ENCODE data around the gene VWA3B.
"Not testable (repeated sequence)": the region's sequence is repeated elsewhere in the genome, so short reads cannot be mapped to it uniquely, and the experiment has no call there.

The VWA3B gene

DNA sequence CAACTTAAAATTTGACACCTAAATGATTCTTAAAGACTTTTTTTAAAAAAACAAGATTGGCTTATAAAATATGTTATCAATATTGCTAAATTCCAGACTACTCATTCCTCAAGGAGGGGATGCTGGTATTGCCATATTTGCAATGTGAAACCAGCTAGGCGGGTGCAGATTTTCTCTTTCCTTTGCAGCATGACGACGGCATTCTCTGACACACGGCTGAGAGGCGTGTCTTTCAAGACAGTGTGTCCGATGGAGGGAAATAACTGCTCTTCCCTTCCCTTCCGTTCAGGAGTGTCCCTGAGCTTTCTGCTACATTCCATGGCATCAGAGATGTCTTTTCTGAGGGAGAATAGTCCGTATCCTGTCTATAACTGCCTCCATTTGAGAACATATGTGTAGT, 221.1 kb downstream of the VWA3B start:
- DNase-seq = no peak

DNA sequence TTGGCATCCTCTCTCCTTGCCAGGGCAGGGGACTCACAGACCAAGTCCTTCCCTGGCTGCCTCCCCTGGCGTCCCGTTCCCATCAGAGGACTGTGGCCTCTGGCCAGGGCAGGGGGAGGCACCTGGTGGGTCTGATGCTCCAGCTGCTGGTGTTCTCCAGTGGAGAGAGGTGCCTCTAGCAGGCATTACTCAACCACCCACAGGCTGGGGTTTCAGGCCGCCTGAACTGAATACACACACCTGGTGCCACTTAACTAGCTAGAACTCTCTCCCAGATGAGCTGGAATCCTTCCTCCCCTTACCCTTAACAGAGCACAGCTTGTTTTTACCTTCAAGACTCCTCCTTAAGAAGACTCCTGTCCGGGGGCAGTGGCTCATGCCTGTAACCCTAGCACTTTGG, 221.6 kb downstream of the VWA3B start:
- DNase-seq = no peak

DNA sequence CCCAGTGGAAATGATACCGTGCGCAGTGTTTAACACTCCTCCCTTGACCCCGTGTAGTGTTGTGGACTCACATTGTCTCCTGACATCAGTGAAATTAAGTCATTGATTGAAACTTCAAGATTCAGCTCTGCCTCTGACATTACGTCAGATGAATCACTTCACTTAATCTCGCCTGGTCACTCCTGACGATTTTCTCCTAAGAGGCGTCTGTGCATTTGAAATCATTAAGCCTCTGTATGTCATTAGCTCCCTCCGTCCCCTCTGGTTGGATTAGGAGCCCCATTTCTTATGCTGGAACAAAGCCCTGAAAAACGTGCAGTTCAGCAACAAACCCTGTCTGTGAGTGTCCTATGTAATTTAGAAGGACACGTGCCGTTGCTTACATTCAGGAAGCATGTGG, 222.6 kb downstream of the VWA3B start:
- DNase-seq = no peak

DNA sequence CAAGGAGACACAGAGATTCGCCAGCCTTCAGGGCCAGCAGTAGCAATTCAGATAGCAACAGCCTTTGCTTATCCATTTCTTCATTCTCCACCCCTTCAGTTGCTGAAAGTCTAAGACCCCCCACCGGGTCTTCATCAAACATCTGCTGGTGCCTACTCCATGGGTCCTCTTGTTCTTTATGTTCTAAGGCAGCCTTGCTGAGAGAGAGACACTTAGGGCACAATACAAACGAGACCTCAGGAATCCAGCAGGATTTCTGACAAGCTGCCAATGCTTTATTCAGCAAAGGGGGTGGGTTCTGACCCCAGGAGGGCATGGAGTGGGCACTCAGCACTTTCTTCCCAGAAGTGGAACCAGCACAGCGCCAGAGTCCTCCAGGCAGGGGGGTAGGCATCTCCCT, 223.0 kb downstream of the VWA3B start:
- DNase-seq = no peak

DNA sequence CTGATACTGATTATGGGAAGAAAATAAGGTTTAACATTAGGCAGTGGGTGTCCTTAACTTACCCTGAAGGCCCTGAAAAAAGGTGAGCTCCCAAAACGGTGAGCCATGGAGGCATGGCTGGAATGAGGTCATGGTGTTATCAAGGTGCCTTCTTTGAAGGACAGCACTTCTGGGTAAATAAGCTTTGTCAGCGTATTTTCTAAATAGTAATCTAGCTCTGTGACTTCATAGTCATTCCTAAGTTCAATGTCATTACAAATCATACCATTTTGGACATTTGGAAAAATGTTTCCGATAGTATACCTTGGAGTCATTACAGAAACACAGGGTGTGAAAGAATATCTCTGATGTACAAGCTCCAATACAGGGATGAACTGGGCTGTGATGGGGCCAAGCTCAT, 224.1 kb downstream of the VWA3B start:
- DNase-seq = no peak

DNA sequence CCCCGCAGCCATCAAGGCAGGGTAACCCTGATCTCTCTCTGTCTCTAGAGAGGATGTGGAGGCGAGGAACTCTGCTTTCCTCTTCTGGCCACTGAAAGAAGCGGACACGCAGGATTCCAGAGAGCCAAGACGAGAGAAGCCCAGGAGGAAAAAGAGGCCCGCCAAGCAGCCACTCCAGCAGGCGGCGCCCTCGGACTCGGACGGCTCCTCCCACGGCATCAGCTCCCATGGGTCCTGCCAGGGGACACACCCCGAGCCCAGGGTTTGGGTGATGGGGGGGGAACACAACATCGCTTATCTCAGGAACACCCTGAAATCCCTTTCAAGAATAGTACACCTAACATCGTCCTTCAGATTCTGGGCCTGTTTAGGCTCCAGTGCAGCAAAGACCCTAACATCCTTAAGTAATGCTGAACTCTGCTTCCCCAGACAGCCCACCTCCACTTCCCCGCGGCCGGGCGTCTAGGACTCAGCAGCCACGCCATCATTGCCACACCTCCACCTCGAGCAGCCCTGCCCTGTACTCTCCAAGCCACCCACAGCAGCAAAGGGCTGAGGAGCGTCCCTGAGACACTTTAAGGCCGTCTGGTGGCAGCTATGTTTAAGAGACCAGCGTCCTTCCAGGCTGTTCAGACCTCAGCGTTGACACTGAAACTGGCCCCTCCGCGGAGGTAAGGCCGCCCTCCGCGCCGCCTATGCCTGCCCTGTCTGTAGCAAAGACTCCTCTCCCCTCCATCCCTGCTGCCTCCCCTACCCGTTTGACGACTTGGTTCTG, 225.0 kb downstream of the VWA3B start:
- DNase-seq = no peak

DNA sequence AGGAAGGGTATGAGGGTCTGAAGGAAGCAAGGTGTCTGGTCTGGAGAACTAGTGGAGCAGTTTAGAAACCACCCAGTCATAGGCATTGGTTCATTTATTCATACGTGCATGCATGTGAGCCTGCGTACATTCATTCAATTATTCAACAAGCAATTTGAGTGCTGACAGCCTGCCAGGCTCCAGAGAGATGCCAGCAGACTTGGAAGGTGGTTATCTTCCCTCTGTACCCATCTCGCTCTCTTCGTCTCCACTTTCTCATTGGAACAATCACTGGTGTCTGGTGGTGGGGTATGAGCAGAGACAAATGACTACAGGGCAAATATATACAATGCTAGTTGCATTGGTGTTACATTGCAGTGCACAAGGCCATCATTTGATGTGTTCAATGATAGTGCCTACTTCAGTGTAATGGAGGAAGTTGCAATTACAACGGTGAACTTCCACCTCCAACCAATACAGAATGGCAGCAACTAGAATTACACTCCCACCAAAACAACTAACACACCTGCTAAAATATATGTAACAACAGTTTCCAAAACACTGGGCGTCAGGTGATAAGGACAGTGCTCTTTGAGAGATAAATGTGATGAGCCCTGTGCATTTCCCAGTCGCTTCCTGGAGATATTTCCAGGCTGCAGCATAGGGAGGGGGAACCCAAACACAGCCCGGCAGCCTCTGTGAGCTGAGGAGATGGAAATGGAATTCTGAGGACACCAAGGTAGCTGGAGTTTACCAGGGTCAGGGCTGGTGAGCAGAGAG, 226.7 kb downstream of the VWA3B start:
- DNase-seq = no peak

DNA sequence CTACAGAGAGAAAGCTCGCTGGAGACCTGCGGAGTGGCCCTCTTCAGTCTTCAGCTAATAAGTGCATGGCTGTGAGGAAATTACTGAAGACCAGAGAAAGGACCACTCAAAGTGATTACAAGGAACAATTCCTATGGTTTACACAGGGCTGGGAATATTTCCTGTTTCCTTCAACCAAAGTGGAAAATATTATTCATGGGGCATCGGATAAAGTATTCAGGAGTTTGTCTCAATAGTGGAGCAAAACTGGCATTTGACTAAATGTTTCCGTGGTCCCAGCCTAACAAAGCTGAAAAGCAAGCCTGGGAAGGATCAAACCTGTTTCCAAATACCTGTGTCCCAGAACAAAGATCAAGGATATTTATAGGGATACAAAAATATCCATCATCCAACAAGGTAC, 227.3 kb downstream of the VWA3B start:
- no peak for DNase-seq

DNA sequence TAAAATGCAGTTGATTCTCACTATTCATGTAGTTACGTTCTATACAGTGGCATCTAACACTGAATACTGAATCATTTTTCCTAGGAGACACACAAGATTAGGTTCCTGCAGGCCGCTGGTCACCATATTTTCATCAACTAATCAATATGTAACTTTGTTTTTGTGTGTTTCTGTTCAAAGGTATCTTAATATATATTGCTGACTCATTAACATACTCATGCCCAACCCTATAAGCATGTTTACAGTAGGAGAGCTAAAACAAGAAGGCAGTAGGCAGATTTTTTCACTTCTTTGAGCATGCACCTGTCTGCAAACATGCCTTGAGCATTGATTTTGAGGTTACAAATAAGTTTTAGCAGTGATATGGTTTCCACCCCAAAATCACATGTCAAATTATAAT, 229.0 kb downstream of the VWA3B start:
- no peak for DNase-seq

DNA sequence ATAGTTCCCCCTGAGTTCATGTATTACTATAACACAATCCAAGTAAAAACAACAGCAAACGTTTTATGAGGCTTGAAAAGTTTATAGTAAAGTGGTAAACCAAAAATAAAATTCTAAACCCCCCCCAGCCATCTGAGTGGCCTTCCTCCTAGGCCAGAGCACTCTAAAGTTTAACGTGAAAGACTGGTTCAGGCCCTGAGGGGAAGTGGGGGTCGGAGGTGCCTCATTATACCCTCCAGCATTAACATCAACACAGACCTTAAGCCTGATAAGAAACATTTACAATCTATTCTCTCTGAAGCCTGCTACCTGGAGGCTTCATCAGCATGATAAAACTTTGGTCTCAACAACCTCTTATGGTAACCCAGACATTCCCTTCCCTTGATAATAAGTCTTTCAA, 230.2 kb downstream of the VWA3B start:
- DNase-seq = no peak

DNA sequence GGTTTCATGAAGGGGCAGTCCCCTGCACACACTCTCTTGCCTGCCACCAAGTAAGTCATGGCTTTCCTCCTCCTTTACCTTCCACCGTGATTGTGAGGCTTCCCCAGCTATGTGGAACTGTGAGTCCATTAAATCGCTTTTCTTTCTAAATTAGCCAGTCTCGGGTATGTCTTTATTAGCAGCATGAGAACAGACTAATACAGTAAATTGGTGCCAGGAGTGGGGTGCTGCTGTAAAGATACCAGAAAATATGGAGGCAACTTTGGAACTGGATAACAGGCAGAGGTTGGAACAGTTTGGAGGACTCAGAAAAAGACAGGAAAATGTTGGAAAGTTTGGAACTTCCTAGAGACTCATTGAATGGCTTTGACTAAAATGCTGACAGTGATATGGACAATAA, 233.2 kb downstream of the VWA3B start:
- not testable (repeated sequence) for DNase-seq

DNA sequence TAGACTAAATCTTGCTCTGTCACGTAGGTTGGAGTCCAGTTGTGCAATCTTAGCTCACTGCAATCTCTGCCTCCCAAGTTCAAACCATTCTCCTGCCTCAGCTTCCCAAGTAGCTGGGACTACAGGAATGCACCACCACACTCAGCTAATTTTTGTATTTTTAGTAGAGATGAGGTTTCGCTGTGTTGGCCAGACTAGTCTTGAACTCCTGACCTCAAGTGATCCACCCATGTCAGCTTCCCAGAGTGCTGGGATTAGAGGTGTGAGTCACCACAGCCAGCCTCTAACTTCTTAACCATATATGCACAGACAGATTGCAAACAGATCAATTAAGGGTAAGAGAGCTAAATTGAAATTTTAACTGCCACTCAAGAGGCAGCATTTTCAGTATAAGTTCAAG, 237.2 kb downstream of the VWA3B start:
- no peak for DNase-seq

DNA sequence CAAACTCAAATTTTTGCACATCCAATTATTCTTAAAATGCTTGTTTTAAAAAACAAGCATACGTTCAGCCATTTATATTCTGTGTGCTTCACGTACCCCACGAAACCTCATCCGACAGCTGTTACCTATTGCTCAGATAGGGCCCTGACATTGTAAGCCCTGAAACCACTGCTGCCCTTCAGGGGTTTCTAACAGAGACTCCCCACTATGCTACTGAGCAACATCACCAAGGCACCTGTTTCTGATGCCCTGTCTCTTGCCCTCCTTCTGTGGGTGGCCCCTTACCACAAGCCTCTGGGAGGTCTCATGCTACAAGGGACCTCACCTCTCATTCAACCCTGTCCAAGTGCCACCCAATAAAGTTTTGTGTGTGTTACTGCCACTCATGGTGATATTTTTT, 240.8 kb downstream of the VWA3B start:
- no peak for DNase-seq

DNA sequence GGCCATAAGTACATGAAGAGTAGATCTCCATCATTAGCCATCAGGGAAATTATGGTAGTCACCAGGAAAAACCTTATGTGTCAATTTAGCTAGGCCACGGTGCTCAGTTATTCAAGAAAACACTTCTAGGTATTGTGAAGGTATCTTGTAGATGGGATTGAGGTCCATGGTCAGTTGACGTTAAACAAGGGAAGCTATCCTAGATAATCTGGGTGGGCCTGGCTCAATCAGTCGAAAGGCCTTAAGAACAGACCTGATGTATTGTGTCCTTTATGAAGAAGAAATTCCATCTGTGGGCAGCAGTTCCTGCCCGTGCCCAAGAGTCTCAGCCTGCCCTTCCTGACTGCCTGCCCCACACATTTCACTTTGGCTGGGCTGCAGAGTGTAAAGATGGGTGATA, 242.6 kb downstream of the VWA3B start:
- DNase-seq = no peak

DNA sequence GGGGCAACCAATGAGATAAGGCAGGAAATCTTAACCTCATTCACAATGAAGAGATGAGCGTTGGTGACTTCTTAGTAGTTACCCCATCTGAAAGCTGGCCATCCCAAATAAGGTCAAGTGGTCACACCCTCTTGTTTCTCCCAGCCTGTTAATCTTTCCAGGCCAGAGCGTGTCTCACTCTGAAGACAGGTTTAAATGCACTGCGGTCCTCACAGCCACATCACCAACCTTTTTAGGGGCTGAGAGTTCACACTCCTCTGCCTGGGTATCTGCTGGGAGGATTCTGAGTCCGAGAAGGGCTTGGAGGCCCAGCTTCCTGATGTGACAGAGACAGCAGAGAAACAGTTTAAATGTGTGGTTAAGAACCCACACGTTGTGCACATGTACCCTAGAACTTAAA, 246.0 kb downstream of the VWA3B start:
- DNase-seq = no peak

DNA sequence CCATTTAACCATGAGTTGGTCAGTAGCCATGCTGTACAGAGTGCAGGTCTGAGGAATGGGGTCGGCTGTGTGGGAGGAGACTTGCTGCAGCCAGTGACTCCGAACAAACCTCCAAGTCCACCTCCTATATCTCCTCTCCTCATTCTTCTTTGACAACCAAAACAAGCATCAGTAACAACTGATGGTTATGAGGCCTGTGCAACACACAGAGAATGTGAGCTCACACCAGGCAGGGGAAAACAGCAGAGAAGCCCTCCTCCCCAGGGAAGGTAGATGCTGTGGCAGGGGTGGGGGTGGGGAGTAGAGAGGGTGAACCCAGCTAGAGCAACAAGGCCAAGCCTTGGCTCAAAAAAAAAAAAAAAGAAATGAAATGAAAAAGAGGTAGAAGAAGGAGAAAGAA, 247.0 kb downstream of the VWA3B start:
- no peak for DNase-seq

DNA sequence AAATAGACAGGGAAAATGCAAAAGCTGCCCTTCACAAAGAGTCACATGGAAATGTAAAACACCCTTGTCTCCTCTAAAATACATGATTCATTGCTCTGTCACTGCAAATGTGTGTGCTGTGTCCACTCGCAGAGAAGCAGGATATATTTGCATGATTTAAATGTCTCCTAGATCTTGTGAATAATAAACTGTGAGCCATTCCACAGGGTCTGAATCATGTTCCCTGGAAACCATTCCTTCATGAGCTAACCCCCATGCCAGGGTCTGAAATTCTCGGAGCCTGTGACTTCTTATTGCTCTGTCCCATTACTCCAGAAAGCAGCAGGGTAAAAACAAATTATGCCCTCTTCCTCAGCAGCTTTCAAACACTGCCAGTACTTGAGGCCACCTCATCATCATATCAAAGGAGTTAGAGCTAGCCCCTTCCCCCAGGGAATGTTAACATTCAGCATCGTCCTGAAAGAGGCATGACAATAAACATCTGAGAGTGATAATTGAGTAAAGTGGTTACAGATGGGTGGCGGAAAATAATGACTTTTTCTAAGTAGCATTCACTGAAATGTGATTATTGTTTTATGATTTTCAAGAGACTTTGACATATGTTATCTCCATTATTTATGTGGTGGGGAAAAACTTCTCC, 247.6 kb downstream of the VWA3B start:
- no peak for DNase-seq

DNA sequence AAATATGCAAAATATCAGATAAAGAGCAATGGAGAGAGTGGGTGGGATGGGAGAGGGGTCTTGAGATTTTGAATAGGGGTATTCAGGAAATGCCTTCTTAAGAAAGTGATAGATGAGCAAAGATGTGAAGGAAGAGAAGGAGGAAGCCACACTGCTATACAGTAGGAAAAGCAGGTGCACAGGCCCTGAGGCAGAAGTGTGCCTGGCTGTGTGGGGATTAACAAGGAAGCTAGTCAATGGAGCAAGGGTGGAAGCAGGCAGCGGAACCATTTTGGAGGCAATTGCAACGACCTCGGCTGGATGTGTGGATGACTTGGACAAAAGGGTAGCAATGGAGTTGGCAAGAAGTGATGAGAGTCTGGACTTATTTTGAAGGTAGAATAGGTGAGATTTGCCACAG, 248.3 kb downstream of the VWA3B start:
- no peak for DNase-seq

DNA sequence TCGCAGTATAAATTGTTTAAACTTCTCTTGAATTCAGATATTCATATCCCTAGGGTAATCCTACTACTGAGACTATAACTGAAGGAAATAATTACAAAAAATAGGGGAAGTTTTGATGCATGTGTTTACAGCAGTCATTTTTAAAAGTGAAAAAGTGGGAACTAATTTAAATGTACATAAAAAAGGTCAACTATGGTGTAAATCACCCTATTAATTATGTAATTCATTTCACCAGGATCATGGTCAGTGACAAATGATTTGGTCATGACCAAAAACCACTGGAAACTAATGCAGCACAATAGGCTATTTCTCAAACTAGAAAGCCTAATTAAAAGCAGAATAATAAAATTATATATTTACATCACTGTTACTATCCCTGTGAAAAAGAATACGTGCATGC, 254.3 kb downstream of the VWA3B start:
- no peak for DNase-seq

DNA sequence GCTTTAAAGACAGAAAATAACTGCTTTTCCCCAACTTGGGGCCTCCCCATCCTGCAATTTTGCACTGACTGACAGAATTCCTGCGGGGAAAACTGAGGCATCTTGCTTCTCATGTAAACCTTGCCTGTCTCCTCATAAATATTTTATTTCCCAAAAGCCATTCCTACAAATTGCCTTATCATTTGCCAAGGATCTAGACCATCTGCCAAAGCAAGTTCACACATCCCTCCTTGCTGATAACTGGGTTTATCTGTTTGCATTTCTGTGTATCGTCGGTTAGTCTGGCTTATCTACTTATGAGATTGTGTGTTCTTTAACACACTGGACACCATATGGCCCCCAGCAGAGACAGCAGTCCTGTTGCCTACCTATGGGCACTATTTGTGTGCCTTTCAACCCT, 256.3 kb downstream of the VWA3B start:
- no peak for DNase-seq

DNA sequence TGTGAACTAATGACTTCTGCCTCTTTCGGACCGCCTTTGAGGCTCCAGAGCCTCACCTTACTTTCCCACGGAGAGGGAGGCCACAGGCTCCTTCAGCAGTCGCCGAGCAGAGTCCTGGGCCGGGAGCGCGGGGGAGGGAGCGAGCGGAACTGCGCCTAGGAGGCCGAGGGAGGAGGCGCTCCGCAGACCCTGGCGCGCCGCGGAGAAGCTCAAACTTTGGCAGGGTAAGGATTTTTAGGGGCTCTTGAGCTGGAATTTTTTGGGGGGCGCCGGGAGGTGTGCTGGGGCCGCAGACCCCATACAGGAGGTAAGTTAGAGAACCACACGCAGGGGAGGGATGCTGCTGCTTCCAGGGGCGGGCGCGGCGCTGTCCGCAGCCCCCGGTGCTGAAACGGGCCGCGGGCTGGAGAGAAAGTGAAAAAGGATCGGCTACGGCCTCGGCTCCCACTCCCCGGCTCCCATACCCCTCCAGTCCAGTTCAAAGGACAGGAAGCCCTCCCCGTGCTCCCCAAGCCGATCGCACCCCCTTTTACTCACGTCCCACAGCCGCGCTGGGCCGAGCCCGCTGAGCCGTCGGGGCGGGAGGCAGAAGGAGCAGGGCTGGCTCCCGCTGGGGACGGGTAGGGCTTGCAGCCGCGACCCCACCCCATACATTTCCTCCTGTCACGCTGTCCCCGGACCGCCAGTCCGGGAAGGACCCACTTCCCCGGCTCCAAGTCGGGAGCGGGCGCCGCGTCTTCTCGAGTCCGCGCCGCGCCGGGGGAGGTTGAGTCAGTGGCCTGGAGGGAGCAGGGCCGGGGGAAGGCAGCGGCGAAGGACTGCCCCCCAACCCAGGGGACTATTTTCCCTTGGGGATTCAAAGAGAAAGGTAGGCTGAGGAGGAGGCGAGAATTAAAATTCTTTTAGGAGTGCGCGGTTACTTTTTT, 259.6 kb downstream of the VWA3B start, which contains the start of gene CNGA3:
CNGA3 (plus strand) TSS at position 146 of the 926 bp plus-strand sequence. CDS start 23,520 bp downstream, outside the sequence.
- DNase-seq = no peak

DNA sequence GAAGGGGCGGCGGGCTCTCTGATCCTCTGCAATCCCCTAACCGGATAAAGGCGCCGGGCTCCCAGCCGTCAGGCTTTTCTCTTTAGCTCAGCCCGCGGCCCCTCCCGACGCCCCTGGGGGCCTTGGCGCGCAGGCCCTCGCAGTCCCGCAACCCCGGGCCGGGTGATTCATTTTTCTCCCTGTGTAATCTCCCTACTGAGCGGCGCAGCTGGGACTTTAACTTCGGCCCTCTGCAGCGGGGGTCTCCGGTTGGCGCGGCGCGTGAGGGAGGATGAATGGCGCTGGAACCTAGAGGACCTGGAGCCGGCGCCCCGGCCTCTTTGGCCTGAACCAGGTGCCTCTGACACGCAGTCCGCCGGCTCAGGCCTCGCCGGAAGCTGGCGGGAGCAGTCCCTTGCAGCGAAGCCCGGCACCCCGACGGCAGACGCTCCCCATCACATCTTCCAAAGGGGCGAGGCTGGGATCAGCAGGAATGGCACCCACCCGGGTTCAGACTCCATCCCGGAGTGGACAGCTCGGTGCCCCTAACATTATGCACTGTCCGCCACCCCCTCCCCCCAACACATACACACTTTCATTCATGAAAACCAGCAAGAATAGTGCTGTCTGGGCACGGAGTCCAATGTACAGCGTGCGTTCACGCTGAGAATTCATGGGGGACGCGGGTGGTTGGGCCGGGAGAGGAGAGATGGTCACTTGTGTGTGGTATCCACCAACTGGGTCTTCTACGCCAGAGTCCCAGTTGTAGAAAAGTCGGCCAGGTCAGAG, 260.5 kb downstream of the VWA3B start:
- no peak for DNase-seq
